OCI-LY1 (cell line): ENCODE results near the gene TTLL11.

Source experiments
- H2AFZ ChIP-seq: fragments of 200-600 bp; sonication (generic), shearing (Covaris generic); 2 replicates; pipeline ENCODE4 v1.6.0; 2014; ENCODE audit warnings: antibody characterized with exemption, mild to moderate bottlenecking, low read length
- H3F3A ChIP-seq: fragments of 200-600 bp; sonication (generic), shearing (Covaris generic); 2 replicates; pipeline ENCODE4 v1.6.0; 2014; ENCODE audit warnings: mild to moderate bottlenecking, antibody characterized with exemption, low read length, moderate library complexity; ENCODE audit not compliant: insufficient read depth
- H3K27ac ChIP-seq: fragments of 200-600 bp; sonication (generic); 2 replicates; pipeline ENCODE4 v1.5.1; 2014; ENCODE audit warnings: low read length, mixed run types, mild to moderate bottlenecking, low read depth; ENCODE audit not compliant: poor library complexity, severe bottlenecking
- H3K27me3 ChIP-seq: fragments of 200-600 bp; sonication (generic); 2 replicates; pipeline ENCODE4 v1.6.0; 2014; ENCODE audit warnings: antibody characterized with exemption, mild to moderate bottlenecking, low read length, moderate library complexity; ENCODE audit not compliant: insufficient read depth
- H3K36me3 ChIP-seq: fragments of 200-600 bp; sonication (generic); 2 replicates; pipeline ENCODE4 v1.6.1; 2014; ENCODE audit warnings: mild to moderate bottlenecking, antibody characterized with exemption, low read length, moderate library complexity, mixed read lengths; ENCODE audit not compliant: insufficient read depth
- H3K4me1 ChIP-seq: fragments of 200-600 bp; sonication (generic); 2 replicates; pipeline ENCODE4 v1.5.1; 2014; ENCODE audit warnings: mild to moderate bottlenecking, low read length, moderate library complexity; ENCODE audit not compliant: insufficient read depth, severe bottlenecking
- H3K4me2 ChIP-seq: fragments of 200-600 bp; sonication (generic), shearing (Covaris generic); 2 replicates; pipeline ENCODE4 v1.6.1; 2014; ENCODE audit warnings: low read length
- H3K4me3 ChIP-seq: fragments of 200-600 bp; sonication (generic); 2 replicates; pipeline ENCODE4 v1.5.1; 2014; ENCODE audit warnings: low read length, low read depth, mild to moderate bottlenecking, mixed read lengths; ENCODE audit not compliant: poor library complexity, severe bottlenecking
- H3K79me2 ChIP-seq: fragments of 200-600 bp; shearing (Covaris generic); 2 replicates; pipeline ENCODE4 v1.6.1; 2016; ENCODE audit warnings: mixed run types, low read length, mixed read lengths; ENCODE audit not compliant: insufficient read depth
- H3K9ac ChIP-seq: fragments of 200-600 bp; sonication (generic), shearing (Covaris generic); 2 replicates; pipeline ENCODE4 v1.6.1; 2014; ENCODE audit warnings: mild to moderate bottlenecking, low read length, mixed read lengths
- H3K9me2 ChIP-seq: fragments of 200-600 bp; sonication (generic), shearing (Covaris generic); 2 replicates; pipeline ENCODE4 v1.6.1; 2014; ENCODE audit warnings: low read depth, mild to moderate bottlenecking, low read length, mixed read lengths
- H3K9me3 ChIP-seq: fragments of 200-600 bp; shearing (Covaris generic); 2 replicates; pipeline ENCODE4 v1.6.1; 2014; ENCODE audit warnings: low read length, mixed read lengths
- H4K20me1 ChIP-seq: fragments of 200-600 bp; sonication (generic), shearing (Covaris generic); 2 replicates; pipeline ENCODE4 v1.6.0; 2016; ENCODE audit warnings: mild to moderate bottlenecking, low read length; ENCODE audit not compliant: insufficient read depth
- EZH2 ChIP-seq: fragments of 200-600 bp; sonication (generic), shearing (Covaris generic); IDR thresholded peaks from 2 replicates; pipeline ENCODE4 v1.8.0; 2017; ENCODE audit warnings: borderline replicate concordance, mixed run types, mild to moderate bottlenecking, antibody characterized with exemption, low read length, moderate library complexity, mixed read lengths
- TF ChIP-seq, protein P1 (sequence below): fragments of 200-600 bp; sonication (generic), shearing (Covaris generic); IDR thresholded peaks from 2 replicates; pipeline ENCODE4 v1.5.1; 2017; ENCODE audit warnings: mild to moderate bottlenecking, antibody characterized with exemption, low read length, moderate library complexity, mixed read lengths

TTLL11 gene

DNA sequence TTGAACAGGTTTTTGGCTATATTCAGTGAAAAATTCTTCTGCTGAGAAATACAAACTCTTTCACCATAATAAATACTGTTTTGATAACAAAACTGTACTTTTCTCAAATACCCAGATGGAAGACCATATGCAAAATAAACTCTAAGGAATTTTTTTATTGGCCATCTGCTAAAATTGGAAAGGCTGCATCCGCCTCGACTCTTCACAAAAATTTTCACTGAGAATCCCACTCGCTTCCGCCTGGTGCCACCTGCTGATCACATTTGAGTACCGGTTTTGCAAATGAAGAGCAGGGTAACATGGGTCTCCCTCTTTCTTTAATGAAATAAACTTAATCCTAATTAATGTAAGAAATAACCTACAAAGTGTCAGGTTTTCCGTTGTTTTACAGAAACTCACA is 76.4 kb downstream of the TTLL11 start:
- Histone ChIP-seq H3K9ac (no peak overlapping the region), H2AFZ (no peak overlapping the region)
- TF ChIP-seq, protein P1, sequence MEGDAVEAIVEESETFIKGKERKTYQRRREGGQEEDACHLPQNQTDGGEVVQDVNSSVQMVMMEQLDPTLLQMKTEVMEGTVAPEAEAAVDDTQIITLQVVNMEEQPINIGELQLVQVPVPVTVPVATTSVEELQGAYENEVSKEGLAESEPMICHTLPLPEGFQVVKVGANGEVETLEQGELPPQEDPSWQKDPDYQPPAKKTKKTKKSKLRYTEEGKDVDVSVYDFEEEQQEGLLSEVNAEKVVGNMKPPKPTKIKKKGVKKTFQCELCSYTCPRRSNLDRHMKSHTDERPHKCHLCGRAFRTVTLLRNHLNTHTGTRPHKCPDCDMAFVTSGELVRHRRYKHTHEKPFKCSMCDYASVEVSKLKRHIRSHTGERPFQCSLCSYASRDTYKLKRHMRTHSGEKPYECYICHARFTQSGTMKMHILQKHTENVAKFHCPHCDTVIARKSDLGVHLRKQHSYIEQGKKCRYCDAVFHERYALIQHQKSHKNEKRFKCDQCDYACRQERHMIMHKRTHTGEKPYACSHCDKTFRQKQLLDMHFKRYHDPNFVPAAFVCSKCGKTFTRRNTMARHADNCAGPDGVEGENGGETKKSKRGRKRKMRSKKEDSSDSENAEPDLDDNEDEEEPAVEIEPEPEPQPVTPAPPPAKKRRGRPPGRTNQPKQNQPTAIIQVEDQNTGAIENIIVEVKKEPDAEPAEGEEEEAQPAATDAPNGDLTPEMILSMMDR = peak; percentile 78
- no peak for TF ChIP-seq EZH2

GRCh38 chr9:122016309-122016708 is 76.8 kb downstream of the TTLL11 start:
- no peak overlapping the region for H3K4me2 ChIP-seq
- no peaks in the 10 kb centered on the region for H3K9me2 ChIP-seq
- no peaks in the 10 kb centered on the region for H3K79me2 ChIP-seq
- no peaks in the 10 kb centered on the region for H3K9me3 ChIP-seq
- H3F3A ChIP-seq = no peaks in the 10 kb centered on the region
- no peaks in the 10 kb centered on the region for H3K27me3 ChIP-seq
- TF ChIP-seq, protein P1 = no peak
- TF ChIP-seq EZH2 = no peak
- no peak overlapping the region for H2AFZ ChIP-seq
- H3K4me1 ChIP-seq = no peaks in the 10 kb centered on the region
- H3K27ac ChIP-seq = no peak overlapping the region
- H3K4me3 ChIP-seq = no peak overlapping the region
- no peak overlapping the region for H3K9ac ChIP-seq
- no peaks in the 10 kb centered on the region for H4K20me1 ChIP-seq
- no peaks in the 10 kb centered on the region for H3K36me3 ChIP-seq

More for the DNA sequence above, 76.4 kb downstream of the TTLL11 start:
- Histone ChIP-seq H3F3A (no peaks in the 10 kb centered on the region), H3K36me3 (no peaks in the 10 kb centered on the region), H4K20me1 (no peaks in the 10 kb centered on the region), H3K79me2 (no peaks in the 10 kb centered on the region), H3K4me3 (no peak overlapping the region), H3K27ac (no peak overlapping the region), H3K27me3 (no peaks in the 10 kb centered on the region), H3K4me1 (no peaks in the 10 kb centered on the region), H3K9me2 (no peaks in the 10 kb centered on the region), H3K4me2 (no peak overlapping the region), H3K9me3 (no peaks in the 10 kb centered on the region)

DNA sequence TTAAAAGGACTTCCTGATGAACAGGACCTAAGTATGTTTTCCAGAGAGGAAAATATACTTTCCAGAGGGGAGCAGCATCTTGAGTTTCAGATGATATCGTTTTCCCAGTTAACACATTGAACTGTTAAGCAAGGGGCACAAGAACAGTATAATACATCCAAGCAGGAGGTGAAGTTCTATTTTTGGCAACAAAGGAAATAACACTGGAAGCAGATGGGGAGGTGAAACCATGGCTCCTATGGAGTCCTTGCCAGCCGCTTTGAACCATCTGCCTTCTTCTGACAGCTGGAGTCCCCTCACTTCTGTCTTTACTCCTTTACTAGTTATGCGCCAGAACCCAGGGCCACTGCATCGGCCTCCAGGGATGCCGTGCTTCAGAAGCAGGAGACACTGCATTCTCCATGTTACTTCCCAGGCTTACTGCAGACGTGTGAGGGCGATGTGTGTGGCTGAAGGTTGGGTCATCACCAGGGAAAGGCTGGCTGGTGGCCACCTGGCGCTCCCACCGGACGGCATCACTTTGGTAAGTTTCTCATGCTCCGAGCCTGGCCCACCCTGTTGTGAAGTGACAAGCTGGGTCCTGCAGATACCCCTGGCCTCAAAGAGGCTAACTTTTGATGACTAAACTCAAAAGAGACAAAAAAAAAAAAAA is 77.8 kb downstream of the TTLL11 start:
- no peaks in the 10 kb centered on the region for H3F3A ChIP-seq
- no peak overlapping the region for H3K27ac ChIP-seq
- H2AFZ ChIP-seq = no peak overlapping the region
- no peaks in the 10 kb centered on the region for H3K36me3 ChIP-seq
- no peaks in the 10 kb centered on the region for H3K79me2 ChIP-seq
- TF ChIP-seq EZH2 = no peak
- TF ChIP-seq, protein P1 = no peak
- no peaks in the 10 kb centered on the region for H3K4me1 ChIP-seq
- no peak overlapping the region for H3K4me2 ChIP-seq
- H3K9ac ChIP-seq = no peak overlapping the region
- H3K9me2 ChIP-seq = no peaks in the 10 kb centered on the region
- H4K20me1 ChIP-seq = no peaks in the 10 kb centered on the region
- H3K4me3 ChIP-seq = no peak overlapping the region
- H3K27me3 ChIP-seq = no peaks in the 10 kb centered on the region
- H3K9me3 ChIP-seq = no peaks in the 10 kb centered on the region
